Liver (tissue), 9 donors: ENCODE measurements around the gene PDE4D. TPM values are rescaled to one million over a fixed set of nuclear protein-coding genes. Genes with fewer than 3 reads are reported as not detected.

ENCODE experiments used
- DNase-seq: peaks from one replicate; pipeline ENCODE4 v3.0.0-alpha.2; 2017; ENCODE audit warnings: low spot score
- H3K27ac ChIP-seq, 2 donors: one replicate each; pipeline ENCODE4 v1.7.0; 2013; ENCODE audit warnings: inconsistent platforms in 2 of 2, low read length in 2 of 2, control low read depth in 1 of 2, low read depth in 1 of 2, mild to moderate bottlenecking in 1 of 2
- H3K27me3 ChIP-seq, 4 donors: one replicate each; pipeline versions ENCODE4 v1.6.1 to v1.7.0; 2013; ENCODE audit warnings: low read length in 3 of 4, inconsistent platforms in 1 of 4, mild to moderate bottlenecking in 1 of 4, moderate library complexity in 1 of 4; ENCODE audit not compliant: control insufficient read depth in 4 of 4, insufficient read depth in 4 of 4
- H3K36me3 ChIP-seq, 4 donors: one replicate each; pipeline versions ENCODE4 v1.6.1 to v1.7.0; 2013; ENCODE audit warnings: low read length in 3 of 4, mild to moderate bottlenecking in 3 of 4, low read depth in 1 of 4, moderate library complexity in 1 of 4; ENCODE audit not compliant: control insufficient read depth in 4 of 4, insufficient read depth in 3 of 4
- H3K4me1 ChIP-seq, 4 donors: one replicate each; pipeline versions ENCODE4 v1.6.1 to v1.7.0; 2013; ENCODE audit warnings: low read length in 3 of 4, mild to moderate bottlenecking in 3 of 4, moderate library complexity in 1 of 4; ENCODE audit not compliant: control insufficient read depth in 4 of 4, insufficient read depth in 4 of 4
- H3K4me3 ChIP-seq, 3 donors: one replicate each; pipeline versions ENCODE4 v1.6.1 to v1.7.0; 2013; ENCODE audit warnings: low read length in 3 of 3, control low read depth in 1 of 3, low read depth in 1 of 3, mild to moderate bottlenecking in 1 of 3
- H3K9ac ChIP-seq, 2 donors: one replicate each; pipeline ENCODE4 v1.7.0; 2013; ENCODE audit warnings: low read length in 2 of 2, mild to moderate bottlenecking in 2 of 2, moderate library complexity in 2 of 2, control low read depth in 1 of 2, low read depth in 1 of 2
- H3K9me3 ChIP-seq, 4 donors: one replicate each; pipeline versions ENCODE4 v1.6.1 to v1.7.0; 2013; ENCODE audit warnings: low read length in 3 of 4; ENCODE audit not compliant: control insufficient read depth in 4 of 4
- EGR1 ChIP-seq, 2 donors: IDR thresholded peaks; 2 replicates each; pipeline ENCODE4 v1.6.1; 2016 to 2018; ENCODE audit warnings: antibody characterized with exemption in 2 of 2, low read depth in 2 of 2
- FOXA1 ChIP-seq: IDR thresholded peaks from 2 replicates; pipeline ENCODE4 v1.6.1; 2016; ENCODE audit warnings: antibody characterized with exemption
- FOXA2 ChIP-seq: IDR thresholded peaks from 2 replicates; pipeline ENCODE4 v1.6.1; 2016; ENCODE audit warnings: antibody characterized with exemption
- GABPA ChIP-seq, 2 donors: IDR thresholded peaks in 1 of 2; conservative IDR thresholded peaks in 1 of 2; 2 replicates each; pipeline ENCODE4 v1.6.1; 2016; ENCODE audit warnings: antibody characterized with exemption in 2 of 2, mild to moderate bottlenecking in 1 of 2, moderate library complexity in 1 of 2
- HNF4A ChIP-seq, 2 donors: conservative IDR thresholded peaks; 2 replicates each; pipeline ENCODE4 v1.6.1; 2016; ENCODE audit warnings: antibody characterized with exemption in 2 of 2, mild to moderate bottlenecking in 2 of 2
- HNF4G ChIP-seq: IDR thresholded peaks from 2 replicates; pipeline ENCODE4 v1.6.1; 2016; ENCODE audit warnings: antibody characterized with exemption
- JUND ChIP-seq, 2 donors: IDR thresholded peaks; 2 replicates each; pipeline ENCODE4 v1.6.1; 2016; ENCODE audit warnings: antibody characterized with exemption in 2 of 2
- NR2F2 ChIP-seq: IDR thresholded peaks from 2 replicates; pipeline ENCODE4 v1.6.1; 2016; ENCODE audit warnings: antibody characterized with exemption
- RAD21 ChIP-seq, 2 donors: IDR thresholded peaks; 2 replicates each; pipeline ENCODE4 v1.6.1; 2016; ENCODE audit warnings: antibody characterized with exemption in 2 of 2, mild to moderate bottlenecking in 2 of 2
- RXRA ChIP-seq, 2 donors: IDR thresholded peaks; 2 replicates each; pipeline ENCODE4 v1.6.1; 2017 to 2018; ENCODE audit warnings: antibody characterized with exemption in 2 of 2, mild to moderate bottlenecking in 1 of 2
- SP1 ChIP-seq: IDR thresholded peaks from 2 replicates; pipeline ENCODE4 v1.6.1; 2018; ENCODE audit warnings: antibody characterized with exemption, mild to moderate bottlenecking
- TAF1 ChIP-seq: conservative IDR thresholded peaks from 2 replicates; pipeline ENCODE4 v1.6.1; 2016; ENCODE audit warnings: antibody characterized with exemption, mild to moderate bottlenecking
- YY1 ChIP-seq: IDR thresholded peaks from 2 replicates; pipeline ENCODE4 v1.6.1; 2016; ENCODE audit warnings: antibody characterized with exemption, mild to moderate bottlenecking
- WGBS: extraction: QIAGEN DNeasy Blood & Tissue Kit; methylation state at CpG from one replicate; pipeline ENCODE4 v1.1.7; 2013; 5-methylcytosine and 5-hydroxymethylcytosine counted together
- polyA plus RNA-seq, 2 donors: library from polyadenylated mRNA; stranded (reverse) in 1 of 2; unstranded in 1 of 2; fragments of 200-250 nt in 1 of 2; fragments of >200 nt in 1 of 2; fragmentation: Nextera tagmentation in 1 of 2; extraction: Ambion mirVana in 1 of 2; gene quantifications; one replicate each; pipeline versions ENCODE4 v1.2.1 to v1.2.3, GENCODE V29; 2013 to 2015
- total RNA-seq, 2 donors: library from RNA; depleted of rRNA; stranded (reverse); fragments of >200 nt; gene quantifications; one replicate each; pipeline ENCODE4 v1.2.3, GENCODE V29; 2014
- TF ChIP-seq, protein P1 (sequence below): IDR thresholded peaks from 2 replicates; pipeline ENCODE4 v1.6.1; 2016; ENCODE audit warnings: antibody characterized with exemption
- TF ChIP-seq, protein P2 (sequence below): IDR thresholded peaks from 2 replicates; pipeline ENCODE4 v1.6.1; 2016; ENCODE audit warnings: antibody characterized with exemption
- TF ChIP-seq, protein P3 (sequence below): fragments of 150-350 bp; IDR thresholded peaks from 2 replicates; pipeline ENCODE4 v1.5.1; 2017; ENCODE audit warnings: improper control_type of control experiment, low read depth, low read length; ENCODE audit not compliant: missing input control
- TF ChIP-seq, protein P4 (sequence below): IDR thresholded peaks from 2 replicates; pipeline ENCODE4 v1.6.1; 2016; ENCODE audit warnings: antibody characterized with exemption, mild to moderate bottlenecking
- donor health status: healthy.
- donor health status: healthy.
- donor health status: healthy.
- donor health status: healthy.
- donor health status: healthy.

PDE4D gene
- total and polyA plus RNA-seq, 4 donors, result 0.67 to 11.9 (median 6.5) TPM

DNA sequence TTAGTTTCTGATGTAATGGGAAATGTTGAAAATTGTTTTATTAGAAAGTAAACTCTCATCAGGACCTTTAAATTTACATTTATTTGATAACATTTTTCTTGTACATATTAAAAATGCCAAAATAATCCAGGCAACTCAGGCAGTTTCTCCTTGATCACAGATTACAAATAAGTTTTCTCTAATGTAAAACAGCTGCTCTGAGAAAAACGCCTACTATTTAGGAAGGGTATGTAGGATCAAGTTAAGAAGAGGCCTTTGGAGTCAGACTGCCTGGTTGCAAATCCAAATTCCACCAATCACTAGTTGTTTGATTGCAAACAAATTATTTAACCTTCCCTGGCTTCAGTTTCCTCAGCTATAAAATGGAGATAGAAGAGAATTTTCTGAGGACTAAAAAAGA is 610.8 kb downstream of the PDE4D start:
- no peak overlapping the region for H3K27ac ChIP-seq
- H3K9ac ChIP-seq, result no peak overlapping the region
- H3K4me1 ChIP-seq, result no peaks in the 10 kb centered on the region
- DNase-seq, result no peak
- TF ChIP-seq SP1, result no peak
- no peak for TF ChIP-seq RAD21 (IDR thresholded peaks at IDR 0.05)
- TF ChIP-seq, protein P1, sequence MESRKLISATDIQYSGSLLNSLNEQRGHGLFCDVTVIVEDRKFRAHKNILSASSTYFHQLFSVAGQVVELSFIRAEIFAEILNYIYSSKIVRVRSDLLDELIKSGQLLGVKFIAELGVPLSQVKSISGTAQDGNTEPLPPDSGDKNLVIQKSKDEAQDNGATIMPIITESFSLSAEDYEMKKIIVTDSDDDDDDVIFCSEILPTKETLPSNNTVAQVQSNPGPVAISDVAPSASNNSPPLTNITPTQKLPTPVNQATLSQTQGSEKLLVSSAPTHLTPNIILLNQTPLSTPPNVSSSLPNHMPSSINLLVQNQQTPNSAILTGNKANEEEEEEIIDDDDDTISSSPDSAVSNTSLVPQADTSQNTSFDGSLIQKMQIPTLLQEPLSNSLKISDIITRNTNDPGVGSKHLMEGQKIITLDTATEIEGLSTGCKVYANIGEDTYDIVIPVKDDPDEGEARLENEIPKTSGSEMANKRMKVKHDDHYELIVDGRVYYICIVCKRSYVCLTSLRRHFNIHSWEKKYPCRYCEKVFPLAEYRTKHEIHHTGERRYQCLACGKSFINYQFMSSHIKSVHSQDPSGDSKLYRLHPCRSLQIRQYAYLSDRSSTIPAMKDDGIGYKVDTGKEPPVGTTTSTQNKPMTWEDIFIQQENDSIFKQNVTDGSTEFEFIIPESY, result no peak
- no peak for TF ChIP-seq YY1
- no peak for TF ChIP-seq HNF4G
- TF ChIP-seq TAF1, result no peak
- no peak for TF ChIP-seq FOXA1
- no peak for TF ChIP-seq RXRA (IDR thresholded peaks at IDR 0.05)
- no peak for TF ChIP-seq EGR1 (IDR thresholded peaks at IDR 0.05; ENCODE audit: low read depth in 2 of 2)
- TF ChIP-seq, protein P2, sequence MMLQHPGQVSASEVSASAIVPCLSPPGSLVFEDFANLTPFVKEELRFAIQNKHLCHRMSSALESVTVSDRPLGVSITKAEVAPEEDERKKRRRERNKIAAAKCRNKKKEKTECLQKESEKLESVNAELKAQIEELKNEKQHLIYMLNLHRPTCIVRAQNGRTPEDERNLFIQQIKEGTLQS, result no peak
- TF ChIP-seq HNF4A (conservative IDR thresholded peaks at IDR 0.05), result no peak
- no peak for TF ChIP-seq JUND (IDR thresholded peaks at IDR 0.05)
- TF ChIP-seq FOXA2, result no peak
- TF ChIP-seq, protein P3, sequence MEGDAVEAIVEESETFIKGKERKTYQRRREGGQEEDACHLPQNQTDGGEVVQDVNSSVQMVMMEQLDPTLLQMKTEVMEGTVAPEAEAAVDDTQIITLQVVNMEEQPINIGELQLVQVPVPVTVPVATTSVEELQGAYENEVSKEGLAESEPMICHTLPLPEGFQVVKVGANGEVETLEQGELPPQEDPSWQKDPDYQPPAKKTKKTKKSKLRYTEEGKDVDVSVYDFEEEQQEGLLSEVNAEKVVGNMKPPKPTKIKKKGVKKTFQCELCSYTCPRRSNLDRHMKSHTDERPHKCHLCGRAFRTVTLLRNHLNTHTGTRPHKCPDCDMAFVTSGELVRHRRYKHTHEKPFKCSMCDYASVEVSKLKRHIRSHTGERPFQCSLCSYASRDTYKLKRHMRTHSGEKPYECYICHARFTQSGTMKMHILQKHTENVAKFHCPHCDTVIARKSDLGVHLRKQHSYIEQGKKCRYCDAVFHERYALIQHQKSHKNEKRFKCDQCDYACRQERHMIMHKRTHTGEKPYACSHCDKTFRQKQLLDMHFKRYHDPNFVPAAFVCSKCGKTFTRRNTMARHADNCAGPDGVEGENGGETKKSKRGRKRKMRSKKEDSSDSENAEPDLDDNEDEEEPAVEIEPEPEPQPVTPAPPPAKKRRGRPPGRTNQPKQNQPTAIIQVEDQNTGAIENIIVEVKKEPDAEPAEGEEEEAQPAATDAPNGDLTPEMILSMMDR, result no peak
- no peaks in the 10 kb centered on the region for H3K36me3 ChIP-seq
- 78% methylated on average over 1 of the region's 1 CpG for whole genome bisulfite sequencing
- no peak overlapping the region for H3K4me3 ChIP-seq
- H3K27me3 ChIP-seq, result peaks cover 0 to 2% (median 0%) of the 10 kb centered on the region in 4 donors
- H3K9me3 ChIP-seq, result no peaks in the 10 kb centered on the region

DNA sequence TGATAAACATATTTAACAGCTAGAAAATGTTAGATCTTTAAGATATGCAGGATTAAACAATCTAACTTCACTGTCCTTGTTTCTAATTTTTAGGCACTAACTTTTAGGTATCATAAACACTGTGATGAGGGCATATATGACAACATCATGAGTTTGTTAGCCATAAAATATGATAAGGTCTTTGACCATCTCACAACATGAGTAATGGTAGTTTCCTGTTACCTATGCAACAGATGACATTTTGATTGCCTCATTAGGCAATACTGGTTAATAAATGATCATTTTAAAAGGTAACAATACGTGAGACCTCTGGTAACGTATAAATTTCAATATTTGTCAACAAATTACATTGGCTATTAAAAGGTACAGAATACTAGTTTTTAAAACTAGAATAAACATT is 613.5 kb downstream of the PDE4D start:
- Histone ChIP-seq H3K27me3 (peaks cover 0 to 2% (median 0%) of the 10 kb centered on the region in 4 donors), H3K9me3 (no peaks in the 10 kb centered on the region), H3K9ac (no peak overlapping the region), H3K36me3 (no peaks in the 10 kb centered on the region), H3K27ac (no peak overlapping the region), H3K4me1 (peaks cover 0 to 10% (median 0%) of the 10 kb centered on the region in 4 donors), H3K4me3 (no peak overlapping the region)
- DNase-seq, result no peak
- WGBS, result 84% methylated on average over 2 of the region's 2 CpGs
- TF ChIP-seq SP1, result no peak
- no peak for TF ChIP-seq YY1
- TF ChIP-seq, protein P2, result no peak
- TF ChIP-seq GABPA (IDR thresholded peaks at IDR 0.05 in 1 of 2, conservative IDR thresholded peaks at IDR 0.05 in 1 of 2), result no peak
- TF ChIP-seq, protein P3, result no peak
- TF ChIP-seq, protein P4, sequence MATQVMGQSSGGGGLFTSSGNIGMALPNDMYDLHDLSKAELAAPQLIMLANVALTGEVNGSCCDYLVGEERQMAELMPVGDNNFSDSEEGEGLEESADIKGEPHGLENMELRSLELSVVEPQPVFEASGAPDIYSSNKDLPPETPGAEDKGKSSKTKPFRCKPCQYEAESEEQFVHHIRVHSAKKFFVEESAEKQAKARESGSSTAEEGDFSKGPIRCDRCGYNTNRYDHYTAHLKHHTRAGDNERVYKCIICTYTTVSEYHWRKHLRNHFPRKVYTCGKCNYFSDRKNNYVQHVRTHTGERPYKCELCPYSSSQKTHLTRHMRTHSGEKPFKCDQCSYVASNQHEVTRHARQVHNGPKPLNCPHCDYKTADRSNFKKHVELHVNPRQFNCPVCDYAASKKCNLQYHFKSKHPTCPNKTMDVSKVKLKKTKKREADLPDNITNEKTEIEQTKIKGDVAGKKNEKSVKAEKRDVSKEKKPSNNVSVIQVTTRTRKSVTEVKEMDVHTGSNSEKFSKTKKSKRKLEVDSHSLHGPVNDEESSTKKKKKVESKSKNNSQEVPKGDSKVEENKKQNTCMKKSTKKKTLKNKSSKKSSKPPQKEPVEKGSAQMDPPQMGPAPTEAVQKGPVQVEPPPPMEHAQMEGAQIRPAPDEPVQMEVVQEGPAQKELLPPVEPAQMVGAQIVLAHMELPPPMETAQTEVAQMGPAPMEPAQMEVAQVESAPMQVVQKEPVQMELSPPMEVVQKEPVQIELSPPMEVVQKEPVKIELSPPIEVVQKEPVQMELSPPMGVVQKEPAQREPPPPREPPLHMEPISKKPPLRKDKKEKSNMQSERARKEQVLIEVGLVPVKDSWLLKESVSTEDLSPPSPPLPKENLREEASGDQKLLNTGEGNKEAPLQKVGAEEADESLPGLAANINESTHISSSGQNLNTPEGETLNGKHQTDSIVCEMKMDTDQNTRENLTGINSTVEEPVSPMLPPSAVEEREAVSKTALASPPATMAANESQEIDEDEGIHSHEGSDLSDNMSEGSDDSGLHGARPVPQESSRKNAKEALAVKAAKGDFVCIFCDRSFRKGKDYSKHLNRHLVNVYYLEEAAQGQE, result no peak
- no peak for TF ChIP-seq TAF1
- TF ChIP-seq HNF4G, result no peak
- no peak for TF ChIP-seq NR2F2
- TF ChIP-seq, protein P1, result no peak
